ENCODE data around the gene AGBL1. TPM values are rescaled to one million over a fixed set of nuclear protein-coding genes. Genes with fewer than 3 reads are reported as not detected.

AGBL1 gene
- total and polyA plus RNA-seq, 2 experiments from 2014 or later: not detected

DNA sequence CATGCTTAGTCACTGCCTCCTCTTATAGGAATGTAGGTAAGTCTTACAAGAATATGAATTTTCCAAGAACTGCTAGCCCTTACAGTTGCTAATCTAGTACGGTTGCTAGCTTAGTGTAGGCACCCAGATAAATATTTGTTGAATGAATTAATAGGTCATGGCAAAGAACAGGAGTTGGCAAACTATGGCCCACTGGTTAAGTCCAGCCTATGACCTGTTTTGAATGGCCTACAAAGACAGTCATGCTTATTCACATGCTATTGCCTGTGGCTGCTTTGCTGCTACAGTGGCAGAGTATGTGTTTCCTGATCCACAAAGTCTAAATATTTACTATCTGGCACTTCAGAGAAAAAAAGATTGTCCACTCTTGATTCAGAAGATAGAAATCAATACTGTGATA is 631.8 kb downstream of the AGBL1 start:
- no peaks in the 10 kb centered on the region for H3K79me2 ChIP-seq (ENCODE audit: insufficient read depth)
- no peak overlapping the region for H3K27ac ChIP-seq
- H3K36me3 ChIP-seq (ENCODE audit: low read depth): no peaks in the 10 kb centered on the region
- no peaks in the 10 kb centered on the region for H3K9me2 ChIP-seq (ENCODE audit: insufficient read depth)
- H3K4me1 ChIP-seq (ENCODE audit: insufficient read depth): no peaks in the 10 kb centered on the region
- TF ChIP-seq EZH2 (IDR thresholded peaks at IDR 0.05; ENCODE audit: insufficient read depth, poor library complexity, severe bottlenecking) (no peak), EZH2phosphoT487 (IDR thresholded peaks at IDR 0.05; ENCODE audit: insufficient read depth, low read depth) (no peak)
- H4K20me1 ChIP-seq (ENCODE audit: insufficient read depth): no peaks in the 10 kb centered on the region
- no peaks in the 10 kb centered on the region for H3K27me3 ChIP-seq (replicated peaks; ENCODE audit: insufficient read depth)
- no peaks in the 10 kb centered on the region for H3F3A ChIP-seq (ENCODE audit: insufficient read depth)
- H2AFZ ChIP-seq: no peak overlapping the region
- DNase-seq: no peak
- no peak overlapping the region for H3K4me2 ChIP-seq (ENCODE audit: unreplicated experiment)
- H3K9me3 ChIP-seq (ENCODE audit: low read depth): no peaks in the 10 kb centered on the region
- H3K9ac ChIP-seq: no peak overlapping the region
- WGBS, 2 experiments (ENCODE audit: low coverage in 1 of 2, low lambda C conversion rate in 2 of 2, missing lambda C conversion rate in 2 of 2): 3 to 14% methylated on average over 1 of the region's 1 CpG
- H3K4me3 ChIP-seq: no peak overlapping the region
- in situ Hi-C loops (cut with MboI): no loop called here

- Histone ChIP-seq H3K4me1 (ENCODE audit: insufficient read depth) (no peaks in the 10 kb centered on the region), H4K20me1 (ENCODE audit: insufficient read depth) (no peaks in the 10 kb centered on the region), H3K4me2 (ENCODE audit: unreplicated experiment) (no peak overlapping the region), H3K9me3 (ENCODE audit: low read depth) (no peaks in the 10 kb centered on the region), H3K27me3 (replicated peaks; ENCODE audit: insufficient read depth) (no peaks in the 10 kb centered on the region), H3K9ac (no peak overlapping the region), H3K9me2 (ENCODE audit: insufficient read depth) (no peaks in the 10 kb centered on the region), H2AFZ (no peak overlapping the region), H3K36me3 (ENCODE audit: low read depth) (no peaks in the 10 kb centered on the region), H3K79me2 (ENCODE audit: insufficient read depth) (no peaks in the 10 kb centered on the region), H3K4me3 (no peak overlapping the region), H3F3A (ENCODE audit: insufficient read depth) (no peaks in the 10 kb centered on the region), H3K27ac (no peak overlapping the region)
- TF ChIP-seq EZH2 (IDR thresholded peaks at IDR 0.05; ENCODE audit: insufficient read depth, poor library complexity, severe bottlenecking) (no peak), EZH2phosphoT487 (IDR thresholded peaks at IDR 0.05; ENCODE audit: insufficient read depth, low read depth) (no peak)
- in situ Hi-C loops (cut with MboI): no loop called here
- no peak for DNase-seq
- 0 to 9% methylated on average over 1 of the region's 1 CpG for WGBS, 2 experiments (ENCODE audit: low coverage in 1 of 2, low lambda C conversion rate in 2 of 2, missing lambda C conversion rate in 2 of 2)
Observed at GRCh38 chr15:86714241-86714640, 634.6 kb downstream of the AGBL1 start.

DNA sequence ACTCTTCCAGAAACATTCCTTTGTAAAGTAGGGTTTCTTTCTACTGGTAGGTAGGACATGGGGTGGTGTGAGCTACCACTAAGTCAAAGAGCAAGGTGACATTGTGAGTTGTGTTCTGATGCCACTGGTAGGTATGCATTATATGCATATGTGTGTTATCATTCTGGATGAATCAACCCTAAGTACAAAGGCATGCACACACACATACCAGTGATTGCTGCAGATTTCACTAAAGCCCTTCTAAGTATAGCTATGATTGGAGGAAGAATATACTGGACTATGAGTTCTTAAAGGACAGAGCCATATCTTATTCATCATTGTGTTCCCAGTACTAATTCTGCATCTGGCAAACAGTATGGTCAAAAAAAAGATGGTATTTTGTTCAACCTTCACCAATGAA is 646.0 kb downstream of the AGBL1 start:
- TF ChIP-seq EZH2 (IDR thresholded peaks at IDR 0.05; ENCODE audit: insufficient read depth, poor library complexity, severe bottlenecking) (no peak), EZH2phosphoT487 (IDR thresholded peaks at IDR 0.05; ENCODE audit: insufficient read depth, low read depth) (no peak)
- Histone ChIP-seq H3K9me2 (ENCODE audit: insufficient read depth) (no peaks in the 10 kb centered on the region), H3K27ac (no peak overlapping the region), H3K4me2 (ENCODE audit: unreplicated experiment) (no peak overlapping the region), H3K9ac (no peak overlapping the region), H3F3A (ENCODE audit: insufficient read depth) (no peaks in the 10 kb centered on the region), H3K4me1 (ENCODE audit: insufficient read depth) (no peaks in the 10 kb centered on the region), H2AFZ (no peak overlapping the region), H4K20me1 (ENCODE audit: insufficient read depth) (no peaks in the 10 kb centered on the region), H3K9me3 (ENCODE audit: low read depth) (no peaks in the 10 kb centered on the region), H3K4me3 (no peak overlapping the region), H3K36me3 (ENCODE audit: low read depth) (no peaks in the 10 kb centered on the region), H3K79me2 (ENCODE audit: insufficient read depth) (no peaks in the 10 kb centered on the region), H3K27me3 (replicated peaks; ENCODE audit: insufficient read depth) (no peaks in the 10 kb centered on the region)
- DNase-seq: no peak
- in situ Hi-C loops (cut with MboI): no loop called here

DNA sequence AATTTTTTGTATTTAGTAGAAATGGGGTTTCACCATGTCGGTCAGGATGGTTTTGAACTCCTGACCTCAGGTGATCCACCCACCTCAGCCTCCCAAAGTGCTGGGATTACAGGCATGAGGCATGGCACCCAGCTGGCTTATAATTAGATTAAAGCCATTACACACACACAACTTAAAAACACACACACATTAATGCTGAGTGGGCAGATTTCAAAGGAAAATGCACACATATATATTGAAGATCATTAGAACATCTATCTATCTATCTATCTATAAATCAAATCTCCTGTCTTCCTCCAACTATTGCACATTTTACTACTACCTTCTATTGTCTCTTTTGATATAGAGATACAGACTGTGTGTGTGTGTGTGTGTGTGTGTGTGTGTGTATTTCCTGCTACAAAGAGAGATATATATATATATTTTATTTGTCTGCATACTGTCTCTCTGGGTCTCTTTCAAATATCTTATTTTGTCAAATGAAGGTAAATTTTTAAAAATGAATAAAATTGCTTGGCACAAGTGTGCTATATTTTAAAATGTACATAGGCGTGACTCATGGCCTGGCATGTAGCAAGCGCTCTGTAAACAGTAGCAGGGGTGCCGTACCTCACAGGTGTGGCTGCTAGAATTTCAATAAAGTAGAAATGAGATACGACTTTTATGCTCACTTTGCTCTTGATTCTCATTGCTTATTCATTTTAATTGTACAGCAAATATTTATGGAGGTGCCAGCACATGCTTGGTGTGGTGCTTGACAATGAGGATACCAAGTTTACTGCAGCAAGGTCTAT is 655.8 kb downstream of the AGBL1 start:
- Histone ChIP-seq H3K4me2 (ENCODE audit: unreplicated experiment) (no peak overlapping the region), H3K27ac (no peak overlapping the region), H3K9me2 (ENCODE audit: insufficient read depth) (no peaks in the 10 kb centered on the region), H4K20me1 (ENCODE audit: insufficient read depth) (no peaks in the 10 kb centered on the region), H3K4me1 (ENCODE audit: insufficient read depth) (no peaks in the 10 kb centered on the region), H3K4me3 (no peak overlapping the region), H3K9me3 (ENCODE audit: low read depth) (no peaks in the 10 kb centered on the region), H3F3A (ENCODE audit: insufficient read depth) (no peaks in the 10 kb centered on the region), H3K27me3 (replicated peaks; ENCODE audit: insufficient read depth) (no peaks in the 10 kb centered on the region), H3K9ac (no peak overlapping the region), H2AFZ (no peak overlapping the region), H3K36me3 (ENCODE audit: low read depth) (no peaks in the 10 kb centered on the region), H3K79me2 (ENCODE audit: insufficient read depth) (no peaks in the 10 kb centered on the region)
- no peak for TF ChIP-seq EZH2 (IDR thresholded peaks at IDR 0.05; ENCODE audit: insufficient read depth, poor library complexity, severe bottlenecking)
- 33 to 37% methylated on average over 5 of the region's 5 CpGs for WGBS, 2 experiments (ENCODE audit: low coverage in 1 of 2, low lambda C conversion rate in 2 of 2, missing lambda C conversion rate in 2 of 2)
- in situ Hi-C loops (cut with MboI): no loop called here
- no peak for DNase-seq

DNA sequence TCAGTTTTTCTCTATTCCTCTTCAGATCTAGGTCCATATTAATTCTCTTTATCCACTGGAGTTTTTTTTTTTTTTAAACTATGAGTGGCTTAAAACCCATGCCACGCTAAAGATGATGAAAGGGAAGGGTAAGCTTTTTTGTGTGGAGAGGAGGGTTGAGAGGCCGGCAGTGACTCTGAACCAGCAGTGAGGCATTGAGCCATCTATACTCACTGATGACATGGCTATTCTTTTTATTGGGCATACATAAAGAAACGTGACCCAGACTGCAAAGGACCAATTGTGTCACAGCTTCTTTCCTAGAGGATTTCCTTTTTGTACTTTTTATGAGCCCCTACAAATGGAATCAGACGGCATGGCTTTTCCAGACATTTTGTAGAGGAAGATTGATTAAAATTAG is 662.2 kb downstream of the AGBL1 start:
- H4K20me1 ChIP-seq (ENCODE audit: insufficient read depth): no peaks in the 10 kb centered on the region
- in situ Hi-C loops (cut with MboI): no loop called here
- TF ChIP-seq EZH2phosphoT487 (IDR thresholded peaks at IDR 0.05; ENCODE audit: insufficient read depth, low read depth): no peak
- no peak for TF ChIP-seq EZH2 (IDR thresholded peaks at IDR 0.05; ENCODE audit: insufficient read depth, poor library complexity, severe bottlenecking)
- no peak for DNase-seq
- WGBS, 2 experiments (ENCODE audit: low coverage in 1 of 2, low lambda C conversion rate in 2 of 2, missing lambda C conversion rate in 2 of 2): 8 to 10% methylated on average over 4 of the region's 4 CpGs
- H3F3A ChIP-seq (ENCODE audit: insufficient read depth): no peaks in the 10 kb centered on the region
- no peaks in the 10 kb centered on the region for H3K36me3 ChIP-seq (ENCODE audit: low read depth)
- no peaks in the 10 kb centered on the region for H3K27me3 ChIP-seq (replicated peaks; ENCODE audit: insufficient read depth)
- no peak overlapping the region for H3K27ac ChIP-seq
- H3K9me2 ChIP-seq (ENCODE audit: insufficient read depth): no peaks in the 10 kb centered on the region
- H3K9ac ChIP-seq: no peak overlapping the region
- no peaks in the 10 kb centered on the region for H3K79me2 ChIP-seq (ENCODE audit: insufficient read depth)
- no peak overlapping the region for H3K4me2 ChIP-seq (ENCODE audit: unreplicated experiment)
- no peaks in the 10 kb centered on the region for H3K4me1 ChIP-seq (ENCODE audit: insufficient read depth)
- H2AFZ ChIP-seq: no peak overlapping the region
- no peaks in the 10 kb centered on the region for H3K9me3 ChIP-seq (ENCODE audit: low read depth)
- no peak overlapping the region for H3K4me3 ChIP-seq

Measured in GM23248 (cell line).